GM20000 (cell line): ENCODE data around the gene KCNG2.

Experiments
- DNase-seq: peaks from one replicate; pipeline ENCODE4 v3.0.0; 2012; ENCODE audit warnings: low spot score
- TF ChIP-seq, protein P1 (sequence below): IDR thresholded peaks from 2 replicates; pipeline ENCODE4 v1.5.1; 2012; ENCODE audit warnings: mild to moderate bottlenecking, control low read depth; ENCODE audit errors: extremely low read depth, missing control alignments

Gene KCNG2

DNA sequence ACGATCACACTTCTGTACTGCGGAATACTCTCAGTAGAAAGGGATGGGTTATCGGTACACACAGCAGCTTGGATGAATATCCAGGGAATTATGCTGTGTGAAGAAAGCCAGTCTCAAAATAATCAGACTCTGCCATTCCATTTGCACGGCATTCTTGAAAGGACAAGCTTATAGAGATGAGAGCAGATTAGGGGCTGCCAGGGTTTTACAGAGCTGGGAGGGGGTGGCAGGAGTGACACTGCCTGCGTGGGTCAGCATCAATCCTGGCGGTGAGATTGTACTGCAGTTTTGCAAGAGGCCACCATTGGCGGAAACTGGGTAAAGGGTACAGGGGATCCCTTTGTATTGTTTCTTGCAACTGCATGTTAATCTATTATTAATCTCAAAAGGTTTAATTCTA is 16.6 kb downstream of the KCNG2 start:
- TF ChIP-seq, protein P1, sequence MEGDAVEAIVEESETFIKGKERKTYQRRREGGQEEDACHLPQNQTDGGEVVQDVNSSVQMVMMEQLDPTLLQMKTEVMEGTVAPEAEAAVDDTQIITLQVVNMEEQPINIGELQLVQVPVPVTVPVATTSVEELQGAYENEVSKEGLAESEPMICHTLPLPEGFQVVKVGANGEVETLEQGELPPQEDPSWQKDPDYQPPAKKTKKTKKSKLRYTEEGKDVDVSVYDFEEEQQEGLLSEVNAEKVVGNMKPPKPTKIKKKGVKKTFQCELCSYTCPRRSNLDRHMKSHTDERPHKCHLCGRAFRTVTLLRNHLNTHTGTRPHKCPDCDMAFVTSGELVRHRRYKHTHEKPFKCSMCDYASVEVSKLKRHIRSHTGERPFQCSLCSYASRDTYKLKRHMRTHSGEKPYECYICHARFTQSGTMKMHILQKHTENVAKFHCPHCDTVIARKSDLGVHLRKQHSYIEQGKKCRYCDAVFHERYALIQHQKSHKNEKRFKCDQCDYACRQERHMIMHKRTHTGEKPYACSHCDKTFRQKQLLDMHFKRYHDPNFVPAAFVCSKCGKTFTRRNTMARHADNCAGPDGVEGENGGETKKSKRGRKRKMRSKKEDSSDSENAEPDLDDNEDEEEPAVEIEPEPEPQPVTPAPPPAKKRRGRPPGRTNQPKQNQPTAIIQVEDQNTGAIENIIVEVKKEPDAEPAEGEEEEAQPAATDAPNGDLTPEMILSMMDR: no peak
- DNase-seq: no peak

DNA sequence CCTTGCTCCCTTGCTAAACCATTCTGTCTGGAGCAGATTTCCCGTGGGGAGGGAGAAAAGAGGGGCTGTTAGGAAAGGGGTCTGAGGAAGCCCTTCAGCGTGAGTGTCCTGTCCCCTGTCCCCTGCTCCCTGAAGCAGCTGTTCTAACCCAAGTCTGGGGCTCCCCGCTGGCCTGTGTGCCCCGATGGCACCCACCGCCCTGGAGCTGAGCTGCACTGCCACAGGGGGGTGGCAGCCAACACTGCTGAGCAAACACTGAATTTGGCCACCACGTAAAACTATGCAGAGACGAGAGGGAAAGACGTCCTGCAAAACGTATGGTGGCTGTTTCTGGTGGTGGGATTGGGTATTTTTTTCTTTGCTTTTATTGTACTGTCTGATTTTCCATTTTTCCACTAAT is 17.9 kb downstream of the KCNG2 start:
- DNase-seq: no peak
- TF ChIP-seq, protein P1: no peak

DNA sequence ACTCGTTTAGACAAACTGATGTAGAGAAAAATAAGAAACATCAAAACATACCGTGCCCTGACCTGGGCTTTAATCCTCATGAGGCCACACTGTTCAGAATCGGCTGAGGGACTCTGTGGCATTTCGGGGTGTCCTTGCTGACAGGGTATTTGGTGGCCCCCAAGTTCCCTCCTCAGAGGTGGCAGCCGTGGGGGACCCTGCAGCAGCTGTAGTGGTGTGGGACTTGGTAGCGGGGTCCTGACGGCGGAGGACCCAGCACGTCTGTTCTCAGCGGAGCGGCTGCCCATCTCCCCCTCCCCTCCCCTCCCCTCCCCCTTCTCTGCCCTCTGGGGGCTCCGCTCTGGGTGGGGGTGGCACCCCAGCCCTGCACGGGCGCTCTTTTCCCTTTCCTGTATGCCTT is 18.4 kb downstream of the KCNG2 start:
- DNase-seq: no peak
- TF ChIP-seq, protein P1: no peak

DNA sequence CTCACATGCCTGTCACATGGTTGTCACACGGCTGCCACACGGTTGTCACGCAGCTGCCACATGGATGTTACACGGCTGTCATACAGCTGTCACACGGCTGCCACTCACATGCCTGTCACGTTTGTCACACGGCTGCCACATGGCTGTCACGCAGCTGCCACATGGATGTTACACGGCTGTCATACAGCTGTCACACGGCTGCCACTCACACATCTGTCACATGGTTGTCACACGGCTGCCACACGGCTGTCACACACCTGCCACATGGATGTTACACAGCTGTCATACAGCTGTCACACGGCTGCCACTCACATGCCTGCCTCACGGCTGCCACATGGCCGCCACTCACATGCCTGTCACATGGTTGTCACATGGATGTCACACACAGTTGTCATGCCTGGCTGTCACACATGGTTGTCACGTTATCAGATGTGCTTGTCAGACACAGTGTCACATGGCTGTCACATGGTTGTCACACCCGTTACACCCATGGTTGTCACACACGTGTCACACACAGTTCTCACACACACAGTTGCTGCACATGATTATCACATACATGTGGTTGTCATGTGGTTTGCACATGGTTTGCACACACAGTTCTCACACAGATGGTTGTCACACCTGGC is 19.4 kb downstream of the KCNG2 start:
- DNase-seq: no peak
- TF ChIP-seq, protein P1: no peak

DNA sequence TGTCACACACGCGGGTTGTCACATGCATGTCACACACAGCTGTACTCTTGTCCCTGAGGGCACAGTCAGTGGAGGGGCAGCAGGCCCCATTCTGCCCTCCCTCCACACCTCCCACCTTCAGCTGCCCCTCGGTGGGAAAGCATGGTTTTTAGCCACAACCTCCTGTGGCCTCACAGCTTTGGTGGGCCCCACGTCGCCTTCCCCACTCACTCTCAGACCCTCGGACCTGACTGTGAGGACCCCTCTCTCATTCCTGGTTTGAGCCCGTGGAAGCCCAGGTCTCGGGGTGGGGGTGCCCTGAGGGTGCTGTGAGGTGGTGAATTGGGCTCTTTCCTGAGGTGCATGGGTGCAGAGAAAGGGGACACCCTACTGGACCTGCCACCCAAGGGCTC is 19.9 kb downstream of the KCNG2 start:
- no peak for DNase-seq
- TF ChIP-seq, protein P1: no peak

DNA sequence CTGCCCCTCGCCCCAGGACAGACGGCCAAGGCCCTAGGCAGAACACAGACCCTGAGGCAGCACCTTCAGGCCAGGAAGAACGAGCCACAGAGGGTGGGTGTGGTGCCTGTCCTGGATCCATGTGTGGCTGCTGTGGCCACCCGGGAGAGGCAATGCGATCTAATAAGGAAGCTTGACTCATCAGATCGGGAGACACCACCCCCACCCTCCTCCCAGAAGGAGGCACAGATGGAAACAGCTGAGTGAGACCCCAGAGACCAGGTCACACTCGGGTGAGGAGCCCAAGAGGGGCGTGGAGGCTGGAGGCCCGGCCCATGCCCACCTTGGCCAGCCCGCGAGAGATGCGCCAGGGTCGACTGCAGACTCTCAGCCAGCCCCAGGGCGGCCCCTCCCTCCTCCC is 20.3 kb downstream of the KCNG2 start:
- no peak for DNase-seq
- TF ChIP-seq, protein P1: no peak

DNA sequence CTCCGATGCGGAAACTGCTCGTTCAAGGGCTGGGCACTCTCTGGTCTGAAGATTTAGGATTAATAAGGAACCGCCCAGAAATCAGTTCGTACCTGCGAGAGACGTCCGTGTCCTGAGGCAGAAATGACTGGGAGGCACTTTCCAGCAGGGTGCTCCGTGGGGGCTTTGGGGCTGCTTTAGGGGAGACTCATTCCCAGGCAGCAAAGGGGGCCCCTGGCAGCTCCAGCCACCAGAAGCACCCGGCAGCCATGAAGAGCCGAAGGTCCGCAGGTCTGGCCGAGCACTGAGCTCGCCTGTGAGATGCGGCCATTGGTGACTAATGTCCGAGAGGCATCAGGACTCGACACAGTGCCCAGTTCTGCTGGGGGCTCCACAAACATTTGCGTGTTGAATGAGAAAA is 20.9 kb downstream of the KCNG2 start:
- TF ChIP-seq, protein P1: no peak
- no peak for DNase-seq
